Tibial nerve (tissue), 4 donors: Measurements from ENCODE around the gene ZFAND6. TPM values are rescaled to one million over a fixed set of nuclear protein-coding genes. Genes with fewer than 3 reads are reported as not detected.

Source experiments
- DNase-seq, 2 donors: peaks; one replicate each; pipeline ENCODE4 v3.0.0-alpha.2; 2019; ENCODE audit warnings: low spot score in 2 of 2
- H3K27ac ChIP-seq, 4 donors: fragments of 200-600 bp; sonication (generic) in 3 of 4; one replicate each; pipeline ENCODE4 v1.5.1; 2017 to 2019; ENCODE audit warnings: mild to moderate bottlenecking in 1 of 4
- H3K27me3 ChIP-seq, 2 donors: fragments of 200-600 bp; sonication (generic) in 1 of 2; one replicate each; pipeline versions ENCODE4 v1.5.1 to v1.6.0; 2017 to 2019
- H3K36me3 ChIP-seq, 3 donors: fragments of 200-600 bp; sonication (generic); one replicate each; pipeline ENCODE4 v1.5.1; 2018 to 2019
- H3K4me1 ChIP-seq, 4 donors: fragments of 200-600 bp; sonication (generic) in 3 of 4; one replicate each; pipeline ENCODE4 v1.5.1; 2017 to 2019
- H3K4me3 ChIP-seq, 4 donors: fragments of 200-600 bp; sonication (generic) in 3 of 4; one replicate each; pipeline ENCODE4 v1.5.1; 2017 to 2019; ENCODE audit warnings: mild to moderate bottlenecking in 1 of 4, moderate library complexity in 1 of 4
- H3K9me3 ChIP-seq, 4 donors: fragments of 200-600 bp; sonication (generic) in 3 of 4; one replicate each; pipeline ENCODE4 v1.5.1; 2017 to 2019
- CTCF ChIP-seq, 5 experiments: fragments of 200-600 bp in 3 of 5; fragments of 450-650 bp in 2 of 5; sonication (generic) in 3 of 5; IDR thresholded peaks; one replicate each; pipeline ENCODE4 v1.5.1; 2016 to 2019; ENCODE audit warnings: antibody characterized with exemption in 5 of 5, mild to moderate bottlenecking in 3 of 5, moderate library complexity in 2 of 5
- EP300 ChIP-seq, 2 donors: sonication (generic); formaldehyde crosslinking; IDR thresholded peaks; one replicate each; pipeline ENCODE4 v1.6.1; 2017; ENCODE audit warnings: antibody characterized with exemption in 2 of 2, mild to moderate bottlenecking in 1 of 2
- POLR2A ChIP-seq, 2 donors: fragments of 450-650 bp; IDR thresholded peaks; one replicate each; pipeline ENCODE4 v1.6.1; 2017; ENCODE audit warnings: antibody characterized with exemption in 2 of 2, mild to moderate bottlenecking in 2 of 2, moderate library complexity in 2 of 2
- WGBS, 2 donors: methylation state at CpG; one replicate each; pipeline ENCODE4 v1.1.5; 2018; 5-methylcytosine and 5-hydroxymethylcytosine counted together
- total RNA-seq, 4 donors: library from RNA; depleted of rRNA; stranded (reverse); fragments of >200 nt; gene quantifications; one replicate each; pipeline ENCODE4 v1.1.0, GENCODE V29; 2016

The ZFAND6 gene
- total RNA-seq, 4 donors from 2014 or later = 68.6 to 126 (median 88.2) TPM

GRCh38 chr15:80058044-80058443 is 1.4 kb upstream of the ZFAND6 start:
- no peak overlapping the region for H3K27ac ChIP-seq
- WGBS, 2 donors = 40 to 44% methylated on average over 6 of the region's 6 CpGs
- peaks cover 0 to 34% (median 15%) of the 10 kb centered on the region in 4 donors for H3K4me1 ChIP-seq
- TF ChIP-seq POLR2A (IDR thresholded peaks at IDR 0.05) = no peak
- no peaks in the 10 kb centered on the region for H3K9me3 ChIP-seq
- H3K36me3 ChIP-seq = no peaks in the 10 kb centered on the region
- DNase-seq = no peak
- H3K27me3 ChIP-seq = no peaks in the 10 kb centered on the region
- H3K4me3 ChIP-seq = no peak overlapping the region

GRCh38 chr15:80059786-80060355 is 395 bp downstream of the ZFAND6 start:
- Histone ChIP-seq H3K4me3 (peak overlapping the region; percentile 55 to 94 (median 76)), H3K27ac (peak overlapping the region; percentile 87 to 97 (median 96)), H3K27me3 (no peaks in the 10 kb centered on the region), H3K9me3 (no peaks in the 10 kb centered on the region), H3K36me3 (no peaks in the 10 kb centered on the region), H3K4me1 (peaks cover 0 to 36% (median 15%) of the 10 kb centered on the region in 4 donors)
- no peak for DNase-seq
- WGBS, 2 donors = 0 to 1% methylated on average over 13 to 55 of the region's 72 CpGs
- TF ChIP-seq CTCF (IDR thresholded peaks at IDR 0.05) (no peak), POLR2A (IDR thresholded peaks at IDR 0.05) (no peak), EP300 (IDR thresholded peaks at IDR 0.05) (no peak)

- Histone ChIP-seq H3K36me3 (no peaks in the 10 kb centered on the region), H3K9me3 (no peaks in the 10 kb centered on the region), H3K27ac (peak overlapping the region; percentile 87 to 97 (median 96)), H3K27me3 (no peaks in the 10 kb centered on the region), H3K4me1 (peaks cover 0 to 36% (median 15%) of the 10 kb centered on the region in 4 donors), H3K4me3 (peak overlapping the region; percentile 42 to 94 (median 76))
- TF ChIP-seq CTCF (IDR thresholded peaks at IDR 0.05) = peak in 2 of 5 experiments; percentile 18 to 32
- TF ChIP-seq EP300 (IDR thresholded peaks at IDR 0.05) = no peak
- no peak for TF ChIP-seq POLR2A (IDR thresholded peaks at IDR 0.05)
- WGBS, 2 donors = 6 to 7% methylated on average over 26 of the region's 26 CpGs
- DNase-seq = no peak
Measured at GRCh38 chr15:80060356-80061006, 1.0 kb downstream of the ZFAND6 start.

GRCh38 chr15:80061582-80061981 is 2.1 kb downstream of the ZFAND6 start:
- Histone ChIP-seq H3K9me3 (no peaks in the 10 kb centered on the region), H3K4me1 (peaks cover 0 to 40% (median 15%) of the 10 kb centered on the region in 4 donors), H3K27ac (peak overlapping the region in 1 of 4 donors; percentile 46), H3K4me3 (peak overlapping the region in 1 of 4 donors; percentile 42), H3K27me3 (no peaks in the 10 kb centered on the region), H3K36me3 (no peaks in the 10 kb centered on the region)
- DNase-seq = no peak
- WGBS, 2 donors = 36 to 50% methylated on average over 5 of the region's 5 CpGs
- TF ChIP-seq EP300 (IDR thresholded peaks at IDR 0.05) = no peak
- no peak for TF ChIP-seq CTCF (IDR thresholded peaks at IDR 0.05)
- TF ChIP-seq POLR2A (IDR thresholded peaks at IDR 0.05) = no peak

- Histone ChIP-seq H3K27ac (no peak overlapping the region), H3K4me3 (no peak overlapping the region), H3K9me3 (no peaks in the 10 kb centered on the region), H3K4me1 (peaks cover 0 to 63% (median 22%) of the 10 kb centered on the region in 4 donors), H3K27me3 (no peaks in the 10 kb centered on the region), H3K36me3 (no peaks in the 10 kb centered on the region)
- TF ChIP-seq POLR2A (IDR thresholded peaks at IDR 0.05) = no peak
- DNase-seq = no peak
Measured at GRCh38 chr15:80066912-80067311, 7.4 kb downstream of the ZFAND6 start.

- Histone ChIP-seq H3K36me3 (no peaks in the 10 kb centered on the region), H3K4me3 (no peak overlapping the region), H3K9me3 (no peaks in the 10 kb centered on the region), H3K4me1 (peaks cover 0 to 63% (median 25%) of the 10 kb centered on the region in 4 donors), H3K27me3 (no peaks in the 10 kb centered on the region), H3K27ac (peak overlapping the region in 1 of 4 donors; percentile 9)
- no peak for TF ChIP-seq EP300 (IDR thresholded peaks at IDR 0.05)
- no peak for TF ChIP-seq CTCF (IDR thresholded peaks at IDR 0.05)
- no peak for DNase-seq
- 63 to 65% methylated on average over 11 of the region's 11 CpGs for WGBS, 2 donors
Measured at GRCh38 chr15:80068578-80068977, 9.1 kb downstream of the ZFAND6 start.
